ENCODE results near the gene TUT7.

TUT7 gene

DNA sequence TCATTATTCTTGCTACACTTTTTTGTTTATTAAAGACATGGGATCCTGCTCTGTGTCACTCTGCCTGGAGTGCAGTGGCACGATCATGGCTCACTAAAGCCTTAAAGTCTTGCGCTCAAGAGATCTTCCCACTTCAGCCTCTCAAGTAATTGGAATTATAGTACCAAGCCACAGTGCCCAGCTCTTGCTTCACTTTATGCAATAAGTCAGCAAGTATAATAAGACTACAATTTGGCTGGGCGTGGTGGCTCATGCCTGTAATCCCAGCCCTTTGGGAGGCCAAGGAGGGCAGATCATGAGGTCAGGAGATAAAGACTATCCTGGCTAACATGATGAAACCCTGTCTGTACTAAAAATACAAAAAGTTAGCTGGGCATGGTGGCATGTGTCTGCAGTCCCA lies 100.6 kb downstream of the TUT7 start:
- Histone ChIP-seq H3K79me2 (ENCODE audit: low read length) (no peaks in the 10 kb centered on the region), H4K20me1 (ENCODE audit: insufficient read depth, low read length) (no peaks in the 10 kb centered on the region), H3K4me1 (ENCODE audit: low read length) (no peaks in the 10 kb centered on the region), H3K9me3 (ENCODE audit: insufficient read depth, low read length) (0 out of 2 replicates have a peak, but pooled peaks cover 4% of the 10 kb centered on the region), H3K4me3 (ENCODE audit: low read length) (no peak overlapping the region), H3K4me2 (ENCODE audit: low read length) (no peak overlapping the region), H3K27me3 (ENCODE audit: low read depth, low read length) (no peaks in the 10 kb centered on the region), H2AFZ (ENCODE audit: low read depth, low read length) (no peak overlapping the region), H3K9ac (ENCODE audit: low read length) (no peak overlapping the region), H3K27ac (ENCODE audit: low read length) (no peak overlapping the region), H3K36me3 (replicated peaks; ENCODE audit: low read depth, low read length) (peaks cover 6% of the 10 kb centered on the region)
- no peak for TF ChIP-seq EZH2phosphoT487 (IDR thresholded peaks at IDR 0.05; ENCODE audit: low read depth)
- TF ChIP-seq, protein P1, sequence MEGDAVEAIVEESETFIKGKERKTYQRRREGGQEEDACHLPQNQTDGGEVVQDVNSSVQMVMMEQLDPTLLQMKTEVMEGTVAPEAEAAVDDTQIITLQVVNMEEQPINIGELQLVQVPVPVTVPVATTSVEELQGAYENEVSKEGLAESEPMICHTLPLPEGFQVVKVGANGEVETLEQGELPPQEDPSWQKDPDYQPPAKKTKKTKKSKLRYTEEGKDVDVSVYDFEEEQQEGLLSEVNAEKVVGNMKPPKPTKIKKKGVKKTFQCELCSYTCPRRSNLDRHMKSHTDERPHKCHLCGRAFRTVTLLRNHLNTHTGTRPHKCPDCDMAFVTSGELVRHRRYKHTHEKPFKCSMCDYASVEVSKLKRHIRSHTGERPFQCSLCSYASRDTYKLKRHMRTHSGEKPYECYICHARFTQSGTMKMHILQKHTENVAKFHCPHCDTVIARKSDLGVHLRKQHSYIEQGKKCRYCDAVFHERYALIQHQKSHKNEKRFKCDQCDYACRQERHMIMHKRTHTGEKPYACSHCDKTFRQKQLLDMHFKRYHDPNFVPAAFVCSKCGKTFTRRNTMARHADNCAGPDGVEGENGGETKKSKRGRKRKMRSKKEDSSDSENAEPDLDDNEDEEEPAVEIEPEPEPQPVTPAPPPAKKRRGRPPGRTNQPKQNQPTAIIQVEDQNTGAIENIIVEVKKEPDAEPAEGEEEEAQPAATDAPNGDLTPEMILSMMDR (IDR thresholded peaks at IDR 0.05; ENCODE audit: low read depth, low read length), result no peak

DNA sequence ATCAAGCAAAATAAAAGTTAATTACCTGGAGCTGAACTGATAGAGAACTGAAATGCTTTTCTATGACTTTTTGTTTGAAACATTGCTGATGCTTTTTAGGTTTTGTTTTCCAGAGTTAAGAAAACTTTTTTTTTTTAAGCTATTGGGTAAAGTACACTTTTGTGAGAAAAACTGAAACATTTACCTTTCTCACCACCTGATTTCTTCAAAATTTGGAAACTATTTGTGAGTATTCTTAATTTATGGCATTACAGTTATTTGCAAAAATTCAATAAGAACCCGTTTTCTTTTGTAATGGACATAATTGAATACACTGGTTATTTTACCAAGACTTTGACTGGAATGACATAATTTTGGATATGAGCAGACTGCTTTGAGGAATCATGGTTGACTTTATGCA lies 101.3 kb downstream of the TUT7 start:
- no peaks in the 10 kb centered on the region for H3K27me3 ChIP-seq (ENCODE audit: low read depth, low read length)
- H3K4me3 ChIP-seq (ENCODE audit: low read length), result no peak overlapping the region
- H3K36me3 ChIP-seq (replicated peaks; ENCODE audit: low read depth, low read length), result peaks cover 6% of the 10 kb centered on the region
- H2AFZ ChIP-seq (ENCODE audit: low read depth, low read length), result no peak overlapping the region
- TF ChIP-seq, protein P1 (IDR thresholded peaks at IDR 0.05; ENCODE audit: low read depth, low read length), result no peak
- no peak for TF ChIP-seq EZH2phosphoT487 (IDR thresholded peaks at IDR 0.05; ENCODE audit: low read depth)
- H3K27ac ChIP-seq (ENCODE audit: low read length), result no peak overlapping the region
- H4K20me1 ChIP-seq (ENCODE audit: insufficient read depth, low read length), result no peaks in the 10 kb centered on the region
- 0 out of 2 replicates have a peak, but pooled peaks cover 4% of the 10 kb centered on the region for H3K9me3 ChIP-seq (ENCODE audit: insufficient read depth, low read length)
- H3K4me2 ChIP-seq (ENCODE audit: low read length), result no peak overlapping the region
- no peak overlapping the region for H3K9ac ChIP-seq (ENCODE audit: low read length)
- H3K4me1 ChIP-seq (ENCODE audit: low read length), result no peaks in the 10 kb centered on the region
- H3K79me2 ChIP-seq (ENCODE audit: low read length), result no peaks in the 10 kb centered on the region

DNA sequence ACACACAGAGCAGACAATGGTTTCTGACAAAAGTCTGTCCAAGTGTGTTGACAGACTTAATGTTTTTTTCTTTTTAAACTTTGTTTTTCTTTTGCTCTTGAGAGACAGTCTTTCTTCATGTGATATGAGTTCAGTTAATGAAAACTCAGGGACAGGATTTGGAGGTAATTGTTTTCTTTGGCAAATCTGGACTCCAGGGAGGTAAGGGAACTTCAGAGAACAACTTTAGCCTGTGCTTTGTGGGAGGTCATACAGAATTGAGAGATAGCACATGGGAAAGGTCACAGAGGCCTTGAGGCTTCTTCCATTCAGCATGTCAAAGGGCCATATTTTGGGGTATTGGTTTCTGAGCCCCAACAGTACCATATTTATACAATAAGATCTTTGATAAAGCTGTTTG lies 104.1 kb downstream of the TUT7 start:
- H3K79me2 ChIP-seq (ENCODE audit: low read length), result no peaks in the 10 kb centered on the region
- H3K9ac ChIP-seq (ENCODE audit: low read length), result no peak overlapping the region
- H2AFZ ChIP-seq (ENCODE audit: low read depth, low read length), result no peak overlapping the region
- 0 out of 2 replicates have a peak, but pooled peaks cover 6% of the 10 kb centered on the region for H3K27me3 ChIP-seq (ENCODE audit: low read depth, low read length)
- peaks cover 3% of the 10 kb centered on the region for H3K4me1 ChIP-seq (ENCODE audit: low read length)
- H3K36me3 ChIP-seq (replicated peaks; ENCODE audit: low read depth, low read length), result peaks cover 6% of the 10 kb centered on the region
- 0 out of 2 replicates have a peak, but pooled peaks cover 4% of the 10 kb centered on the region for H3K9me3 ChIP-seq (ENCODE audit: insufficient read depth, low read length)
- no peaks in the 10 kb centered on the region for H4K20me1 ChIP-seq (ENCODE audit: insufficient read depth, low read length)
- TF ChIP-seq, protein P1 (IDR thresholded peaks at IDR 0.05; ENCODE audit: low read depth, low read length), result no peak
- no peak for TF ChIP-seq EZH2phosphoT487 (IDR thresholded peaks at IDR 0.05; ENCODE audit: low read depth)
- H3K4me2 ChIP-seq (ENCODE audit: low read length), result no peak overlapping the region
- no peak overlapping the region for H3K27ac ChIP-seq (ENCODE audit: low read length)
- no peak overlapping the region for H3K4me3 ChIP-seq (ENCODE audit: low read length)

DNA sequence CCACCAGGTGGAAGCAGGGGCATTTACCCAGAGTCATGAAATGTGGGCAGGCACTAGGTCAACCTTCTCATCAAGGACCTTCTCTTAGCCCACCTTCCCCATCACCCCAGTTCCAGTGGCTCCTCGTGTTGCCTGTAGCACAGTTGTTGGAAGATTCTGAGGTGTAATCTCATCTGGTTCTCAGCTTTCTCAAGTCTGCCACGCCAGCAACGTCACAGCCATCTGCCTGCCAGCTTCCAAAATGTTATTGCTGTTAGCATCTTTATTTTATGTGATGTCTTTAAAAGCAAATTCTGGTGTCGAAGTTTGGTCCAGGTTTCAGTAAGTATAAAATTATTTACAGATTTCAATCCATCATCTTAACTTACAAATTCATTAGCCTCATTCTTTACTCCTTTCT lies 105.5 kb downstream of the TUT7 start:
- Histone ChIP-seq H3K27me3 (ENCODE audit: low read depth, low read length) (0 out of 2 replicates have a peak, but pooled peaks cover 6% of the 10 kb centered on the region), H3K27ac (ENCODE audit: low read length) (no peak overlapping the region), H4K20me1 (ENCODE audit: insufficient read depth, low read length) (no peaks in the 10 kb centered on the region), H3K9me3 (ENCODE audit: insufficient read depth, low read length) (0 out of 2 replicates have a peak, but pooled peaks cover 4% of the 10 kb centered on the region), H3K79me2 (ENCODE audit: low read length) (no peaks in the 10 kb centered on the region), H2AFZ (ENCODE audit: low read depth, low read length) (no peak overlapping the region), H3K4me2 (ENCODE audit: low read length) (no peak overlapping the region), H3K4me1 (ENCODE audit: low read length) (peaks cover 3% of the 10 kb centered on the region), H3K9ac (ENCODE audit: low read length) (no peak overlapping the region), H3K4me3 (ENCODE audit: low read length) (no peak overlapping the region), H3K36me3 (replicated peaks; ENCODE audit: low read depth, low read length) (peaks cover 6% of the 10 kb centered on the region)
- TF ChIP-seq EZH2phosphoT487 (IDR thresholded peaks at IDR 0.05; ENCODE audit: low read depth), result no peak
- TF ChIP-seq, protein P1 (IDR thresholded peaks at IDR 0.05; ENCODE audit: low read depth, low read length), result no peak

All from OCI-LY3 (cell line).